Activated T-helper 9 cell treated with anti-CD3 and anti-CD28 coated beads, Interleukin-2, amount 50 U/mL, for 16 hours (primary cell): Measurements from ENCODE around the gene DISC1.

Source experiments
- DNase-seq: peaks from one replicate; pipeline ENCODE4 v3.0.0-alpha.2; 2020; ENCODE audit warnings: low read depth

The DISC1 gene

DNA sequence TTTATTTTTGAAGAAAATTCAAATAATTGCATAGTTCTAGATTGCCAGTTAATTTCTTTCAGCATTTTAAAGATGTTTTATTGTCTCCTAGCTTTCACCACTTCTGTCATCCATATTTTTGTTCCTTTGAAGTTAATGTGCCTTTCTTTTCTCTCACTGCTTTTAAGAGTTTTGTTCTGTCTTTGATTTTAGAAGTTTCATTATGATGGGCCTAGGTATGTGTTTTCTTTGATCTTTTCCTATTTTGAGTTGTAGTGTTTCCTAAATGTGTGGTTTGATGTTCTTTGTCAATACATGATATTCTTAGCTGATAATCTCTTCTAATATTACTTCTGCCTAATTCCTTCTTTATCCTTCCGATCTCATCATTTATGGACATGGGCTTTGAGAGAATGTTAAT is 378.7 kb downstream of the DISC1 start:
- no peak for DNase-seq

DNA sequence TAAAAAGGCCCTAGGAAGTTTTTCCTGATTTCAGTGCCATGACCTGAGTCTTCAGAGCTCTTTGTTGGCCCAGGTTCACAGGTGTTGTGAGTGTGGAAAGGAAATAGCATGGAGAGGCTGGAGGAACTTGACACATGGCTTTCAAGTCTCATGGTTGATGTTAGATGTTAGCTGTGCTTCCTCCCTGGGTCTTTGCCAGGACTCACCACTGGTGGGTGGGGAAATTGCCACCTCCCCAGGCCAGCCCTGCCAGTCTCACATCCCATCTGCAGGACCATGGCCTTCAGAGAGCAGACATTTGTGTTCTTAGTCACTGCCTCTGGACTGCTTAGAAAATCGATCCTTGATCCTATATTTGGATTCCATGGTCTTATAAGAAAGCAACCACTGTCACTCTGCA is 383.2 kb downstream of the DISC1 start:
- no peak for DNase-seq

DNA sequence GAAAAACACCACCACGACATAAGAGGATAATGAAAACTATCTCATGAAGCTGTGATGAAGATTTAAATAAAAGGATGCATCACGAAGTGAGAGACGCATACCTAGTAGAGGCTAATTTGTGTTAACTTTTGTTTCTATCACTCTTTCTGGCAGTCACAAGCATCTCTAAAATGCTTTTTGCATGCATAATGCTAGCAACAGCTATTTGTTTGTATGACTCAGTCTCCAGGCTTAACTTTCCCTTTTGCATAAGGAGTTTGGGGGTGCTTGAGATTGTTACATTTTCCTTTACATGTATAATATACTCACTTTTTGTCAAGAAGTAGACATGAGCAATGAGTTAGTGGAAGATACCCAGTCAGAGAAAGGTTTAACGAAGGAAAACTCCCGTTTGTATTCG is 385.4 kb downstream of the DISC1 start:
- DNase-seq, result no peak

DNA sequence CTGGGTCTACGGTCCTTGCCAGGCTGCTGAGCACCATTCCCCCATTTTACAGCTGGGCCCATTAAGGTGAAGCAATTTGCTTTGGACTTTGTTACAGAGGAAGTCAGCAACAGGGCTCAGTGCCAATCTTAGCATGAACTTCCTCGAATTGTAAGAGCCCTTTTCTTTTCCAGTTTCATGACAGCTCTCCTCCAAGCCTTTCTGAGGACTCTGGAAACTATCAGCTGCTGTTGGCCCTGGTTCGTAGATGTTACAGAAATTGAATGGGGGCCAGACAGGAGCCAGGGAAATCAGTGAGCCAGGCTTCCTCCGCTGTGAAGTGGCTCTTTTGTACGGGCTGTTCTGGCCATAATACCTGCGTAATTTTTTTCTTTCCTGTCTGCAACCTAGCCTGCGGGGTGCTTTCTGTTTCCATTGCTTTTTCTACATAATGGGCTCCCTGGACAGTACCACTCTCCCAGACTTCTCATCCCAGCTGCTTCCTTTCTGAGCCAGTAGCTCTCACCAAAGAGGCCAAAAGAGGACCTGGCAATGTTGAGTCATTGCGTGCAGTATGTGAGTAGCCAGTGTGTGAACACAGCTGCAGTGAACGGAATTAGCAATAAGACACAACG is 386.3 kb downstream of the DISC1 start:
- no peak for DNase-seq

DNA sequence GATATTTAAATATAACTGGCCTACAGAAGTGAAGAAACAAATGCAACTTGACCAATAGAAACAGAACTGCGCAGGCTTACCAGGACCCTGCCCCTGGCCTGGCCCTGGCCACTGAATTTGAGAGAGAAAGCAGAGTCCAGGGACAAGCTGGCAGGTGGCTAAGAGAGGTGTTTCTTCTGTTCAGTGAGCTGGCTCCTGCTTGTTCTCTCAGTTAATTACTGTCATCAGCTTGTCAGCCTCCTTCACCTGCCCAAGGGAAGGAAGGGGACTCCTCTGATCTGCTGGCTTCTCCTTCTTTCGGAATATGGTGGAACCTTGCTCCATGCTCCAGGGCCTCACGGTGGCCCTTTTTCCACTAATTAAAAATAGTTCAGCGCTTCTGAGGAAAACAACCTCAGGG is 388.4 kb downstream of the DISC1 start:
- DNase-seq, result no peak

DNA sequence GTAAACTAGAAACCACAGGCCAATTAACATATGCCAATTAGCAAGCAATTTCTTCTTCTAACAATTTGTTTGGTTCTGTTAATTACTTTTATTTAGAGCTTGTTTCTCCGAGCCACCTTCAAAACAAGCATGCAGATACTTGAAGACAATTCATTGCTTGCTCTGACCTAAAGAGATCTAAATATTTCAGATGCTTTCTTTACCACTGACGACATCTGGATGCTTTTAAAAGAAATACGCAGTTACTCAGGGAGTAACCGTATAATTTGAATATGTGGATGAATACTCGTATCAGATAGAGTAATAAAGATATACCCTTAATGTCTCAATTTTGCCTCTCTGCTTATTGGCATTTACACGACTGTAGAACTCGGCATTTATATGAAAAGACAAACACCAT is 390.0 kb downstream of the DISC1 start:
- DNase-seq, result no peak

DNA sequence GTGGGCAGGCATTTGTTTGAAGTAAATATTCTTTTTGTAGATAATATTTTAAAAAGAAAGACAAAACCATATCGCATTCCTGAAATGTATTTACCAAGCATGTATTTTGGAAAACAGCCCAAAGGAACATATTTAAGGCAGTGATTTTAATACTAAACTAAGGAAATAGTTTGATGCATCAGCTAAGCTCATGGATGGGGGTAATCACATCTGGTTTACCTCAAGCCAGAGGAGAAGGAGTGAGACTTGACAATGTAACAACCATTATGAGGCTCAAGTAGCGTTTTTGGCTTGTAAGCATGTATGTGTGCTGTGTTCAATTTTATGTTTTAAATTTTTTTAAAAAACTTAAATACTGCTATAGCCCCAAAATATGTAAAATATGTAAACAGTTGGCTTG is 390.5 kb downstream of the DISC1 start:
- DNase-seq, result no peak

DNA sequence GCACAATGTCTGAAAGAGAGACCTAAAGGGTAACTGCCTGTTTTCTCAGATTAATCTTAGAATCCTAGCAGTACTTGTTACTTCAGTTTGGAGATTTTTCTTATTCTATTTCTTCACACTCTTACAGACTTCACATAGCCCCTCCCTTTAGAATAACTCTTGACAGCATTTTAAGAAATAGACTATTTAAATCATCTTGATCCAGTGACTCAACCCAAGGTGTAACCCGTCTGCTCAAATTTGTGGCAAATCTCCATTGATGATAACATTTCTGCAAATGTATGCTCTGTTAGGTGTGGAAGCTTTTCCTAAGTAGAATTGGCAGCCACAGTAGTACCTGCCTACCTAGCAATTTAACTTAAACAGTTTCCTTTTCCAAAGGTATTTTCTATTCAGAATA is 391.2 kb downstream of the DISC1 start:
- DNase-seq, result no peak

DNA sequence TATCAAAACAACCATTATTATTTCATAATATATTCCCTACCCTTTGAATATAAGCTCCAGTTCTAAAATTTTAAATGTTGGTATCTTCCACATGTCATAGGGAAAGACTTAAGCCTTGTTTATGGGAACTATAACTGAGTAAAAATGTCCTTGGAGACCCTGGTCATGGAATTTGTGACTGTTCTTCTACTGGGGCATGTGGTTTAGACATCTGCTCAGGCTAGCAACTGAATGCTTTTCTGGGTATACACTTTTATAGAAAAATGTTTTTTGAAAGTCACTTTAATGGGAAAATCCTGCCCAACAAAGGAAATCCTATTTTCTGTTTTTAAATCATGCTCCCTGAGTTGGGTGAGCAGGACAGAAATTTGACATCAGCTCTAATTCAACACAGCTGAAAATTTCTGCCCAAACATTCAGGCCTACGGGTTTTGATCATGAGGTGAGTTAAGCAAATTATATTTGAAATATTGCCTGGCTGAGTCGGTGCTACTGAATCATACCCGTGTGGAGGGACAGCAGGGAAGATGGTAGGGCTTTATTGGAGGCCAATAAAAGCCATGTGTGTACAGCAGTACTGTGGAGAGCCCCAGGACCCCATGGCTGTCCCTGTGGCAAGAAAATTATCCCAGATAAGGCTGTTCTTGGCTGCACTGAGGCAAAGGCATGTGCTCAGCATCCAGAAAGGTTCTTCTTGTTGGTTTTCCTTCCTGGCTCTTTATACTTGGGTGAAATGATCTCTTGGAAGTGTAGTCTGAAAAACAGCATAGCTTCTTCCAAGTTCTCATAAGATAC is 391.8 kb downstream of the DISC1 start:
- no peak for DNase-seq

DNA sequence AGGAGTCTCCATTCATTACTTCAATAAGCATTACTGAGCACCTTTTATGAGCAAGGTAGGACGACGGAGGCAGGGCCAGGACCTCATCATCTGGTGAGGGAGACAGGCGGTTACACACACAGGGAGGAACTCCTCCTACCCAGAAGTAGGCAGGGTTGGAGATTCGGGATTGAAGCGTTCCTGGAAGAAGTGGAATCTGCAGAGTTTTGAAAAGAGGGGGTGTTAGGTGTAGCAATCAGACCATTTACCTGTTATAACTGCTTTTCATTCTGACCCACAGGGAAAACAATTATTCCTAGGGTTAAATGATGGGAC is 392.4 kb downstream of the DISC1 start:
- DNase-seq, result no peak

DNA sequence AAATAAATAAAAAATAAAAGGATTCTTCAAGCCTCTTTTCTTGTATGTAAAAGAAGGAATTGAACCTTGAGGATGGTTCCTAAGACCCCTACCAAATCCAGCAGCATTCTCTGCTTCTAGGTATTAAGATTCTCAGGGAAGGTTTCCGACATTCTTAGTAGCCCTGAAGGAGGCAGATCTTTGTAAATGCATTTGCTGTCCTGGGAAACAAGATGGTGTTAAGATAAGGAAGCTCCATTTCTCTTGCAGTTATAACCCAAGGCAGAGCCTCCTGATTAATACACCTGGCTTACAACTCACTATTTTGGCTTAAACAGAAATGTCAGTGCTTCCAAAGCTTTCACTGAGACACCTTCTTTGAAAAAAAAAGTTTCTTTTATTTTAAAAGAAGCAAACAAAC is 393.8 kb downstream of the DISC1 start:
- no peak for DNase-seq

DNA sequence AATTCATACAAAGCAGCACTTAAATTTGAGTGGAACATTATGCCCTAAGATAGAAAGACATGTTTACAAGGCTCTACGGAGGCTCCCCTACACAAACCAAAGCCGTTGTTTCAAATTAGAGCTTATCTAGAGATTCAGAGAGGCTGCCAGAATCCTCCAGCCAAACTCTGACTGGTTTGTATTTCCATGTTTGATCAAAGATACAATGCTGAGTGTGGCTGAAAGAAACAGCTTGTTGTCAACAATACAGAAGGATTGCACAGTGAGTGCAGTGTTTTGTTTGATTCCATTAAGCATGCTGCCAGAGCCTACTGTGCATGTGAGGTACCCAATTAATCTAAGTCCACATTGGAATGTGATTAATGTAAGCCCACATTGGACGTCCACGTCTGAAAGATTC is 402.7 kb downstream of the DISC1 start:
- no peak for DNase-seq

DNA sequence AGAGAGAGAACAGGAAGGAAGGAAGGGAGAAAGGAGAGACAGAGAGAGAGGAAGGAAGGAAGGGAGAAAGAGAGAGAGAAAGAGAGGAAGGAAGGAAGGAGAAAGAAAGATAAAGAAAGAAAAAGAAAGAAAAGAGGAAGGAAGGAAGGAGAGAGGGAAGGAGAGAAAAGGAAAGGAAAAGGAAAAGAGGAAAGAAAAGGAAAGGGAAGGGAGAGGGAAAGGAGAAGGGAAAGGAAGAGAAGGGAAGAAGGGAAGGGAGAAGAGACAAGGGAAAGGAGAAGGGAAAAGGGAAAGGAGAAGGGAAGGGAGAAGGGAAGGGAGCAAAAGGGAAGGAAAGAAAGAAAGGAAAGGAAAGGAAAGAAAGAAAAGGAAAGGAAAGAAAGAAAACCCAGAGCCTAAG is 404.6 kb downstream of the DISC1 start:
- DNase-seq, result no peak

DNA sequence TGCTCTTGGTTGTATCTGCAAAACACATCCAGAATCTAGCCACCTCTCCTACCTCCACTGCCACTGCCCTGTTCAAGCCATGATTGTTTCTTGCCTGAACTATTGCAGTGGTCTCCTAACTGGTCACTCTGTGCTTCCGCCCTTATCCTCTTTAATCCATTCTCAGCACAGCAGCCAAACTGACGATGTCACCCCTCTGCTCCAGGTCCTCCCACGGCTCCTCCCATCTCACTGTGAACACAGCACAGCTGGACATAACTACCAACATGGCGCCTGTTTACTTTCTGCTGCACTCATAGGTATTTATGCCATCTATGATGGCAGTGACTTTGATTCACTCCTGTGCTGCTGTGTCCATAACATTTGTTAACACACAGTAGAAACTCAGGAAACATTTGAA is 406.7 kb downstream of the DISC1 start:
- no peak for DNase-seq

DNA sequence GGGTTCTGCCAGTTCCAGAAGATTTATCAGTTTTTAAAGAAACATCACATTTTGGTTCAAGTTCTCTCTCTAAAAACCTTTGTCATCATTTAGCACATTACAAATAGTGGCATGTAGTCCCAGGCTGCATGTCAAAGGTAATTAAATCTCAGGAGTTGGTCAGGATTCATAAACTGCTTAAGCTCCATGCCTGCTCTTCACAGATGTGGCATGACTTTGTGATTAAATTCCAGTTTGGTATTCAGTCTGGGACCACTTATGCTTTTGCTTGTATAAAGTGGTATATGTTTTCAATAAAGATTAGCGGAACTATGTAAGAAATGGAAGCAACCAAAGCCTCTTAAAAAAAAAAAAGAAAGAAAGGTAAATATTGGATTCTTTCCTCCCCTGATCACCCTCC is 408.0 kb downstream of the DISC1 start:
- DNase-seq, result no peak

DNA sequence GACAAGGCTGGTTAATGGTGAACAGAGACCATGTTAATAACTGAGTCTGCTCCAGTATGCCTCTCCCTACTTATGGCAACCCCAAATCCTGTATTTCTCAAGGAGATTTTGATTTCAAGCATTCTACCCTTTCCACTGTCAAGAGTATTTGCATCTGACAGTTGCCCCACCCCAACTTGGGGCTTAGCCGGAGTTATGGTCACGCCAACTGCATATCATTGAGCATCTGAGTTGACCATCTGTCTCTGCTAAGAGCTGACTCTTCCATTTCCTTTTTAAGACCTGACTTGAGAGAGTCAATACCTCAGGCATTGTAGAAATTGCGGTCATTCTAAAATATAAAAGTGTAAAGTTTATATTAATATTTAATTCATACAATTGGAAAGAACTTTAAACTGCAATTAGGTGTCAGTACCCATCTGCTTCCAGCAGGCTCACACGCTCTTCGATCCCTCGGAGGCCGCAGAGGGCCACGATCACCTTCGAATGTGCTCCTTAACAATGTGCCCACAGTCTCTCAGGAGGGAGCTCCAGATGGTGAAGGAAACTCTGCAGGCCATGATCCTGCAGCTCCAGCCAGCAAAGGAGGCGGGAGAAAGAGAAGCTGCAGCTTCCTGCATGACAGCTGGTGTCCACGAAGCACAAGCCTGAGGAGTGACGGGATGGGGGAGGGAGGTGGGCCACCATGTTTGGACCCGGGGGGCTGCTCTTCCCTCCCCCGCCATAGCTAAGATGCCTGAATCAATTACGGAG is 409.8 kb downstream of the DISC1 start:
- no peak for DNase-seq

DNA sequence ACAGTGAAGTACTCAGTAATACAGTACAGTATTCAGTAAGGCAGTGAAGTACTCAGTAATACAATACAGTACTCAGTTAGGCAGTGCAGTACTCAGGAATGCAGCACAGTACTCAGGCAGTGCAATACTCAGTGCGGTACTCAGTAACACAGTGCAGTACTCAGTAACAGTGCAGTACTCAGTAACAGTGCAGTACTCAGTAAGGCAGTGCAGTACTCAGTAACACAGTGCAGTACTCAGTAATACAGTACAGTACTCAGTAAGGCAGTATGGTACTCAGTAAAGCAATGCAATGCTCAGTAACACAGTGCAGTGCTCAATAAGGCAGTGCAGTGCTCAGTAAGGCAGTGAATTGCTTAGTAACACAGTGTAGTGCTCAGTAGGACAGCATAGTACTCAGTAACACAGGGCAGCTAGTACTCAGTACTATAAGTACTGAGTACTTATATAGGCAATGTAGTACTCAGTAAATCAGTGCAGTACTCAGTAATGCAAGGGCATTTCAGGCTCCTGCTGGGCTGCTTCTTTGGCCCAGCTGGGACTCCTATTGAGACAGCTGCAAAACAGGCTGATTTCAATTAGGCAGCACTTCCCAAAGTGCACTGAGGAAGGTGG is 411.3 kb downstream of the DISC1 start:
- DNase-seq, result no peak

DNA sequence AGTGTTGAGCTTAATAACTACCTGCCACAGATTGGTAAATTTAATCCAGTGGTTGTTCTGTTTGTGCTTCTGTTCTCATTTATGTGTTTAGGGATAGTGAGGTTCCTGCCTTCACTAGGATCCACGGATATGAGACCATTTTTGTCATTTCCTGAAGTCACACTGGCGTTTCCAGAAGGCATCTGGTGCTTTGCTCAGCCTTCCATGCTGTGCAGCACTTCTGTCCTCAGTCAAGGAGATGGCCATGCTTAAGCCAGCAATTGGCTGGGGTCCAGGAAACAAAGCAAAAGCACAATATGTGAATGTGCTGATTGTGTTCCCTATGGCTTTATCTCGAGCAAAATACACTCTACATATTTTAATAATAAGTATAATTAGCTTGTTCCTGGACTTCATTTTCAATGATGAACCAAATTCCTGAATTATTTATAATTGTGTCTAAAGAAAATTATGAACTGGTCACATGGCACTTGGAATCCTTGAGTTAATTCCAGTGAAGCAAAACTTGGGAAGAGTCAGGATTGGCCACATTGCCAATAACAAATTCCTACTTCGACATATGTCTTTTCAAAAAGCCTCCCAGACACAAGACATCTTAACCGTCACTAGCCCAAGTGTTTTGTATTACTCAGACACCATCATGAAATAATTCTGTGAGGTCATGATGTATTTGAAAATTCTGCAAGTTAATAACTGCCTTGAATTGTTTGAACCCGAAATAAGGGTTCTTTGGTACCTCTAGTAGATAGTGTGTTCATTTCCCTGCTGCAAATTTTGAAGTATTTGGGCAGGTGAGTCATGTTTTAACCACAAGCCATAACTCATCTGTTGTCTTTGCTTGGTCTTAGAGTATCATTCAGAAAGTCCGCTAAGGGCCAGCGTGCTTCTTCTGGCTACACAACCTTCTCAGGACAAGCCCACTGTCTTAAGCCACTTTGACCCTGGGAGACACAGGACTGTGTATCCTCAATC is 412.4 kb downstream of the DISC1 start:
- DNase-seq, result no peak

DNA sequence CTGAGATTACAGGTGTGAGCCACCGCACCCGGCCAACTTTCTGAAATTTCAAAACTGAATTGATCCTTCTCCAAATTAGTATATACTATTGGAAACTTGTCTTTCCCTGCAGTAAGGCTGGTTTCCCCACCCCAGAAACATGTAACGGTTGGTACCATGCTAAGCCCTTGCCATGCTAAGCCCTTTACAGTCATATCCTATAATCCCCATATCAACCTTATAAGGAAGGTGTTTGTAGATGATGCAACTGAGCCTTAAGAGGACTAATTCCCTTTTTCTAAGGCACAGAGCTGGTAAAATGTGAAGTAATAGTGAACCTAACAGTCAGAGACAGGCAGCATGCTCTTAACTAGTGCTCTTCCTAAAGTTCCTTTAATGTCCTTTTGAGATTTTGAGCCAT is 413.7 kb downstream of the DISC1 start:
- no peak for DNase-seq

DNA sequence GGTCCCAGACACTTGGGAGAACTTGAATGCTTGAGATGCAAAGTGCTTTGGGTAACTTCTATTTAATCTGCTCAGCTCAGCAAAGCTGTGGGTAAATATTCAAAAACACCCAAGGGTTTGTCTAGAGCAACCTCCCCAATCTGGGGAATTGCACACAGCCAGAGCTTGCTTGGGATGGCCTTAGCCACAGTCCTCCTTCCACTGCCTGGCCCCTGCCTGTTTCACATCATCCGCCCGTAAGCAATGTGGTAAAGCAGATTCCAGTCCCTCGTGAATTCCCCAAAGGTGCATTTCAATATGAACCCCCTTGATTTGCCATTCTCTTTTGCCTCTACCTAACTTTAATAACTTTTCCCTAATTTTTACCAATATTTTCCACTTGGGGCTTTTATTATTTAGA is 418.1 kb downstream of the DISC1 start:
- DNase-seq, result no peak

DNA sequence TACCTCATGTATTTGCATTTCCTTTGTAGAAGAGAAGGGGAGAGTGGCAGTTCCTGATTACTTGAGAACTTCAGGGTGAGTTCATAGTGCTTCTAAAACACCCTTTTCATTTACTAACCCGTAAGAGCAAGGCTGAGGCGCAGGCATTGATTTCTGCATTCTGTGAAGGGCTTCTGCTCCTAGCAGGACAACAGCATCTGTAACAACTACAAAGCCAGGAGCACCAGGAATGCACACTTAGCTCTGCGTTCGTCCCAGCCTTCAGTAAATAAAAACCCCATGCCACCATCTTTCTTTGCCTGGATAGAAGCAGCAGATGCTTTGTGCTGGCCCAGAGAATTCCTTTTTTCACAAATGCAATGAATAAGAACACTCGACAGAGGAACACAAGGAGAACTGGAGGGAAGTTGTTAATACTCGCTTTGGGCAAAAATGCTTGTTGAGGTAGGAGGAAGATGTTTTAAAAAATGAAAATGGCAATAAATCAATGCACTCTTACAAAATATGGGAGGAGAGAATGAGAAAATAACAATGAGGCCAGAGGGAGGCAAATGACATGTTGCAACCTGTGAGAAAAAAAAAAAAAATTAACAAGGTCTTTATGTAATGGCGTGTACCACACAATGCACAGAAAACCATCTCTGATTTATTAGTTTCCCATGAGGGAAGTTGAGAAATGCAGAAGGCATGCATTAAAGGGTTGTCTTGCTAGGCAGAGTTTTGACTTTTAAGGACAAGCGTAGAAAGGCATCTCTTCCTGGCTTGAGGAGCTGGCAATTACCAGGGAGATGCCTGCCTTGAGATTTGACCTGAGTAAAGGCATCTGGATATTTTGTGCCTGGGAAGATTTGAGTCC is 418.8 kb downstream of the DISC1 start:
- DNase-seq, result no peak
